Measurements from ENCODE around the gene THBD. TPM values are rescaled to one million over a fixed set of nuclear protein-coding genes. Genes with fewer than 3 reads are reported as not detected.

Gene THBD
- total RNA-seq, 2 donors from 2014 or later = 0.13 TPM; not detected in 1

GRCh38 chr20:23078351-23079015, 29.0 kb upstream of the THBD start:
- Mint-ChIP-seq H3K27me3 (no peaks in the 10 kb centered on the region), H3K4me1 (no peaks in the 10 kb centered on the region), H3K27ac (no peak overlapping the region), H3K9me3 (no peaks in the 10 kb centered on the region), H3K36me3 (ENCODE audit: low read depth) (no peaks in the 10 kb centered on the region), H3K4me3 (no peak overlapping the region)
- ATAC-seq (replicated peaks) = no peak

- Mint-ChIP-seq H3K27me3 (no peaks in the 10 kb centered on the region), H3K36me3 (ENCODE audit: low read depth) (no peaks in the 10 kb centered on the region), H3K4me3 (no peak overlapping the region), H3K27ac (no peak overlapping the region), H3K9me3 (no peaks in the 10 kb centered on the region), H3K4me1 (no peaks in the 10 kb centered on the region)
- ATAC-seq (replicated peaks) = no peak
Observed at GRCh38 chr20:23077277-23077676, 27.8 kb upstream of the THBD start.

GRCh38 chr20:23074052-23074451, 24.6 kb upstream of the THBD start:
- Mint-ChIP-seq H3K9me3 (no peaks in the 10 kb centered on the region), H3K36me3 (ENCODE audit: low read depth) (no peaks in the 10 kb centered on the region), H3K27me3 (peaks cover 3% of the 10 kb centered on the region), H3K4me3 (no peak overlapping the region), H3K4me1 (no peaks in the 10 kb centered on the region), H3K27ac (no peak overlapping the region)
- no peak for ATAC-seq (replicated peaks)

- no peak for ATAC-seq (replicated peaks)
- Mint-ChIP-seq H3K4me1 (no peaks in the 10 kb centered on the region), H3K4me3 (no peak overlapping the region), H3K27me3 (peaks cover 3% of the 10 kb centered on the region), H3K9me3 (no peaks in the 10 kb centered on the region), H3K36me3 (ENCODE audit: low read depth) (no peaks in the 10 kb centered on the region), H3K27ac (no peak overlapping the region)
Observed at GRCh38 chr20:23072892-23073586, 23.6 kb upstream of the THBD start.

- Mint-ChIP-seq H3K4me1 (no peaks in the 10 kb centered on the region), H3K27me3 (peaks cover 3% of the 10 kb centered on the region), H3K27ac (no peak overlapping the region), H3K9me3 (no peaks in the 10 kb centered on the region), H3K4me3 (no peak overlapping the region), H3K36me3 (ENCODE audit: low read depth) (no peaks in the 10 kb centered on the region)
- no peak for ATAC-seq (replicated peaks)
Observed at GRCh38 chr20:23071996-23072395, 22.5 kb upstream of the THBD start.

GRCh38 chr20:23071398-23071797, 21.9 kb upstream of the THBD start:
- no peak overlapping the region for H3K4me3 Mint-ChIP-seq
- no peaks in the 10 kb centered on the region for H3K9me3 Mint-ChIP-seq
- H3K36me3 Mint-ChIP-seq (ENCODE audit: low read depth) = no peaks in the 10 kb centered on the region
- no peaks in the 10 kb centered on the region for H3K4me1 Mint-ChIP-seq
- no peak overlapping the region for H3K27ac Mint-ChIP-seq
- peaks cover 6% of the 10 kb centered on the region for H3K27me3 Mint-ChIP-seq
- ATAC-seq (replicated peaks) = no peak

- Mint-ChIP-seq H3K4me3 (no peak overlapping the region), H3K27me3 (peaks cover 9% of the 10 kb centered on the region), H3K27ac (no peak overlapping the region), H3K4me1 (no peaks in the 10 kb centered on the region), H3K36me3 (ENCODE audit: low read depth) (no peaks in the 10 kb centered on the region), H3K9me3 (no peaks in the 10 kb centered on the region)
- no peak for ATAC-seq (replicated peaks)
Observed at GRCh38 chr20:23069108-23069507, 19.6 kb upstream of the THBD start.

- no peak overlapping the region for H3K27ac Mint-ChIP-seq
- peaks cover 12% of the 10 kb centered on the region for H3K27me3 Mint-ChIP-seq
- no peaks in the 10 kb centered on the region for H3K36me3 Mint-ChIP-seq (ENCODE audit: low read depth)
- H3K4me1 Mint-ChIP-seq = no peaks in the 10 kb centered on the region
- no peak for ATAC-seq (replicated peaks)
- no peaks in the 10 kb centered on the region for H3K9me3 Mint-ChIP-seq
- no peak overlapping the region for H3K4me3 Mint-ChIP-seq
Observed at GRCh38 chr20:23068283-23068682, 18.8 kb upstream of the THBD start.

- no peaks in the 10 kb centered on the region for H3K36me3 Mint-ChIP-seq (ENCODE audit: low read depth)
- H3K27me3 Mint-ChIP-seq = peaks cover 15% of the 10 kb centered on the region
- no peak overlapping the region for H3K4me3 Mint-ChIP-seq
- H3K27ac Mint-ChIP-seq = no peak overlapping the region
- H3K9me3 Mint-ChIP-seq = no peaks in the 10 kb centered on the region
- ATAC-seq (replicated peaks) = no peak
- H3K4me1 Mint-ChIP-seq = no peaks in the 10 kb centered on the region
Observed at GRCh38 chr20:23066772-23067171, 17.3 kb upstream of the THBD start.

- no peak overlapping the region for H3K4me3 Mint-ChIP-seq
- no peaks in the 10 kb centered on the region for H3K4me1 Mint-ChIP-seq
- H3K27ac Mint-ChIP-seq = no peak overlapping the region
- no peaks in the 10 kb centered on the region for H3K36me3 Mint-ChIP-seq (ENCODE audit: low read depth)
- H3K27me3 Mint-ChIP-seq = peaks cover 15% of the 10 kb centered on the region
- no peaks in the 10 kb centered on the region for H3K9me3 Mint-ChIP-seq
- no peak for ATAC-seq (replicated peaks)
Observed at GRCh38 chr20:23065266-23066201, 16.1 kb upstream of the THBD start.

GRCh38 chr20:23063581-23063980, 14.1 kb upstream of the THBD start:
- H3K4me1 Mint-ChIP-seq = no peaks in the 10 kb centered on the region
- H3K9me3 Mint-ChIP-seq = no peaks in the 10 kb centered on the region
- H3K27me3 Mint-ChIP-seq = peaks cover 12% of the 10 kb centered on the region
- no peak overlapping the region for H3K27ac Mint-ChIP-seq
- no peak for ATAC-seq (replicated peaks)
- H3K4me3 Mint-ChIP-seq = no peak overlapping the region
- H3K36me3 Mint-ChIP-seq (ENCODE audit: low read depth) = no peaks in the 10 kb centered on the region

- Mint-ChIP-seq H3K9me3 (no peaks in the 10 kb centered on the region), H3K4me3 (no peak overlapping the region), H3K27ac (no peak overlapping the region), H3K36me3 (ENCODE audit: low read depth) (no peaks in the 10 kb centered on the region), H3K27me3 (peaks cover 12% of the 10 kb centered on the region), H3K4me1 (no peaks in the 10 kb centered on the region)
- no peak for ATAC-seq (replicated peaks)
Observed at GRCh38 chr20:23063168-23063567, 13.7 kb upstream of the THBD start.

GRCh38 chr20:23062632-23063031, 13.2 kb upstream of the THBD start:
- no peaks in the 10 kb centered on the region for H3K4me1 Mint-ChIP-seq
- H3K36me3 Mint-ChIP-seq (ENCODE audit: low read depth) = no peaks in the 10 kb centered on the region
- H3K27me3 Mint-ChIP-seq = peaks cover 12% of the 10 kb centered on the region
- H3K4me3 Mint-ChIP-seq = no peak overlapping the region
- ATAC-seq (replicated peaks) = no peak
- H3K9me3 Mint-ChIP-seq = no peaks in the 10 kb centered on the region
- H3K27ac Mint-ChIP-seq = no peak overlapping the region

GRCh38 chr20:23061734-23062561, 12.5 kb upstream of the THBD start:
- H3K27me3 Mint-ChIP-seq = peaks cover 12% of the 10 kb centered on the region
- no peak for ATAC-seq (replicated peaks)
- no peak overlapping the region for H3K27ac Mint-ChIP-seq
- H3K4me1 Mint-ChIP-seq = no peaks in the 10 kb centered on the region
- H3K36me3 Mint-ChIP-seq (ENCODE audit: low read depth) = no peaks in the 10 kb centered on the region
- H3K4me3 Mint-ChIP-seq = no peak overlapping the region
- H3K9me3 Mint-ChIP-seq = no peaks in the 10 kb centered on the region

Data from activated T-helper 17 cell treated with anti-CD3 and anti-CD28 coated beads, Interleukin-2, amount 50 U/mL, for 72 hours (primary cell).